ENCODE results near the gene TANGO6.

Gene TANGO6

GRCh38 chr16:68843482-68844210, at the start of gene TANGO6:
Gene TANGO6 (plus strand): TSS chr16:68843531. CDS start chr16:68843618, 87 bp downstream.
- Histone ChIP-seq H3K27ac (ENCODE audit: low read depth, low read length) (peak within 1 kb of the TSS; percentile 49), H3K4me1 (ENCODE audit: control insufficient read depth, low read length) (peaks cover 14% of the 10 kb centered on the region), H3F3A (ENCODE audit: control insufficient read depth, insufficient read depth) (no peaks in the 10 kb centered on the region), H3K9me3 (ENCODE audit: control insufficient read depth, insufficient read depth, low read length) (no peaks in the 10 kb centered on the region), H3K9me2 (replicated peaks; ENCODE audit: control insufficient read depth, low read length) (no peaks in the 10 kb centered on the region), H3K27me3 (ENCODE audit: control insufficient read depth, low read length) (no peaks in the 10 kb centered on the region), H3K36me3 (ENCODE audit: control insufficient read depth, low read length) (peaks cover 7% of the 10 kb centered on the region; the same call in 1 of the 2 replicates), H4K20me1 (ENCODE audit: control insufficient read depth, insufficient read depth, low read depth, low read length) (no peaks in the 10 kb centered on the region), H3K4me2 (ENCODE audit: low read length) (peak within 1 kb of the TSS; percentile 83), H3K4me3 (ENCODE audit: low read length) (peak within 1 kb of the TSS; percentile 80), H3K79me2 (ENCODE audit: control insufficient read depth, low read length) (peaks cover 35% of the 10 kb centered on the region)
- TF ChIP-seq CTCF (IDR thresholded peaks at IDR 0.05; ENCODE audit: low read depth, low read length, poor library complexity, severe bottlenecking): peak; percentile 90
- TF ChIP-seq EZH2phosphoT487 (IDR thresholded peaks at IDR 0.05; ENCODE audit: borderline replicate concordance, low read length): no peak

- no peak overlapping the region for H3K4me3 ChIP-seq (ENCODE audit: low read length)
- H3K36me3 ChIP-seq (ENCODE audit: control insufficient read depth, low read length): no peaks in the 10 kb centered on the region
- no peaks in the 10 kb centered on the region for H3K27me3 ChIP-seq (ENCODE audit: control insufficient read depth, low read length)
- TF ChIP-seq EZH2phosphoT487 (IDR thresholded peaks at IDR 0.05; ENCODE audit: borderline replicate concordance, low read length) (no peak), CTCF (IDR thresholded peaks at IDR 0.05; ENCODE audit: low read depth, low read length, poor library complexity, severe bottlenecking) (no peak)
- no peaks in the 10 kb centered on the region for H3K9me2 ChIP-seq (replicated peaks; ENCODE audit: control insufficient read depth, low read length)
- no peak overlapping the region for H3K27ac ChIP-seq (ENCODE audit: low read depth, low read length)
- no peak overlapping the region for H3K4me2 ChIP-seq (ENCODE audit: low read length)
- no peaks in the 10 kb centered on the region for H3K79me2 ChIP-seq (ENCODE audit: control insufficient read depth, low read length)
- no peaks in the 10 kb centered on the region for H4K20me1 ChIP-seq (ENCODE audit: control insufficient read depth, insufficient read depth, low read depth, low read length)
- H3K4me1 ChIP-seq (ENCODE audit: control insufficient read depth, low read length): no peaks in the 10 kb centered on the region
- H3K9me3 ChIP-seq (ENCODE audit: control insufficient read depth, insufficient read depth, low read length): no peaks in the 10 kb centered on the region
- H3F3A ChIP-seq (ENCODE audit: control insufficient read depth, insufficient read depth): no peaks in the 10 kb centered on the region
Measured at GRCh38 chr16:68798398-68798797, 44.9 kb upstream of the TANGO6 start.

- no peaks in the 10 kb centered on the region for H3K27me3 ChIP-seq (ENCODE audit: control insufficient read depth, low read length)
- no peaks in the 10 kb centered on the region for H3K9me2 ChIP-seq (replicated peaks; ENCODE audit: control insufficient read depth, low read length)
- TF ChIP-seq EZH2phosphoT487 (IDR thresholded peaks at IDR 0.05; ENCODE audit: borderline replicate concordance, low read length) (no peak), CTCF (IDR thresholded peaks at IDR 0.05; ENCODE audit: low read depth, low read length, poor library complexity, severe bottlenecking) (peak; percentile 69)
- H3K4me3 ChIP-seq (ENCODE audit: low read length): no peak overlapping the region
- no peaks in the 10 kb centered on the region for H4K20me1 ChIP-seq (ENCODE audit: control insufficient read depth, insufficient read depth, low read depth, low read length)
- no peaks in the 10 kb centered on the region for H3F3A ChIP-seq (ENCODE audit: control insufficient read depth, insufficient read depth)
- no peaks in the 10 kb centered on the region for H3K4me1 ChIP-seq (ENCODE audit: control insufficient read depth, low read length)
- H3K79me2 ChIP-seq (ENCODE audit: control insufficient read depth, low read length): no peaks in the 10 kb centered on the region
- H3K9me3 ChIP-seq (ENCODE audit: control insufficient read depth, insufficient read depth, low read length): no peaks in the 10 kb centered on the region
- H3K27ac ChIP-seq (ENCODE audit: low read depth, low read length): no peak overlapping the region
- H3K36me3 ChIP-seq (ENCODE audit: control insufficient read depth, low read length): no peaks in the 10 kb centered on the region
- no peak overlapping the region for H3K4me2 ChIP-seq (ENCODE audit: low read length)
Measured at GRCh38 chr16:68800257-68800875, 43.0 kb upstream of the TANGO6 start.

Measured in DOHH2 (cell line).